Measurements from ENCODE around the gene CLCN6.

The CLCN6 gene

DNA sequence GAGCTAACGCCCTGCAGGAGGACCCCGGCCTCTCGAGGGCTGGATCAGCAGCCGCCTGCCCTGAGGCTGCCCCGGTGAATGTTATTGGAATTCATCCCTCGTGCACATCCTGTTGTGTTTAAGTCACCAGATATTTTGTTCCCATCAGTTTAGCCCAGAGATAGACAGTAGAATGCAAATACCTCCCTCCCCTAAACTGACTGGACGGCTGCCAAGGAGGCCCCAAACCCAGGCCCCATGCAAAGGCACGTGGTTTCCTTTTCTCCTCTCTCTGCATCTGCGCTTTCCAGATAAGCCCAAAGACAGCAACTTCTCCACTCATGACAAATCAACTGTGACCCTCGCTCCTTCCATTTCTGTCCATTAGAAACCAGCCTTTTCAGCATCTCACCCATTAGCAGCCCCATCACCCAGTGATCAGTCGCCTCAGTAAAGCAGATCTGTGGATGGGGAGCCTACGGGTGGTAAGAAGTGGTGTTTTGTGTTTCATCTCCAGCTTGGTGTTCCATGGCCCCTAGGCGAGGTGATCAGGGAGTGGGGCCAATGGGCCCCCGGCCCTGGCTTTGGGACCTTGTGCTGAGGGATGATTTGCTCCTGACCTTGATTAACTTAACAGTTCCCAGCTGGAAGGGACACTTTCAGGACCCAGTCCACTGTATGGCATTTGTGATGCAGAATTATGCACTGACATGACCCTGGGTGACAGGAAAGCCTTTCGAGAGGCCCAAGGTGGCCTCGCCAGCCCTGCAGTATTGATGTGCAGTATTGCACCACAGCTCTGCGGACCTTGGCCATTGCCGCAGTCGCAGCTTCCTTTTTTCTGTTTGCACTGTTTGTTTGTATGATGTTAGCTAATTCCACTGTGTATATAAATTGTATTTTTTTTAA is 36.4 kb downstream of the CLCN6 start:
- Mint-ChIP-seq H3K4me1 (peaks cover 6% of the 10 kb centered on the region), H3K36me3 (peaks cover 63% of the 10 kb centered on the region), H3K4me3 (no peak overlapping the region), H3K27ac (no peak overlapping the region), H3K9me3 (no peaks in the 10 kb centered on the region)
- ATAC-seq (no peak), DNase-seq (ENCODE audit: low spot score in 2 of 2) (no peak)

DNA sequence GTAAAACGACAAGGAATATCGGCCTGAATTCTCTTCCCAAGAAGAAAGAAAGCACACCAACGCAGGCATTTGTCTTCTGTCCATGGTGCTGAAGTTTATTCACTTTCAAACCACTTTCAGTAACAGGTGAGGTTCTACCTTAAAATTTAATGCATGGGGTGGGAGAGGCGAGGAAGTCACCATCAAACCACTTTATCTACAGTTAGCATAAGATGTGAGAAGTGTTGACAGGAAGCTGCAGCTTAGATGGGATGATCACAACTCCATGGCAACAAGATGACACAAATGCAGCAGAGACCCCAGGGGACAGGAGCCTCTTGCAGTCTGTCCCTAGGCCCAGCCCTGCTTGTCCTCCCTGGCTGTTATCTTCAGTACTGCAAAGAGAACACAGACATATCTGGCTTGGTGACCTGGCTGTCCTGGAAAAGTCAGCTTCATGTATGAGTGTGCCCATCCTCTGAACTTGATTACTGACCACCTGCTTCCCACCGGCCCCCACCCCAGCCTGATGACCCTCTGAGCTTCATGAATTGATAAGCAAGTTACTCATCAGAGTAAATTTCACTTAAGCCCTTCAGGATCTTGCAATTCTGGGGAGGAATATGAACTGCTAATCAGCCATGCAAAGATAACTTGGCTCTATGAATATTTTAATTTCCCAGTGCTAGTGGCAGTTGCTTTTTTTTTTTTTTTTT is 39.8 kb downstream of the CLCN6 start:
- Mint-ChIP-seq H3K27ac (no peak overlapping the region), H3K4me3 (no peak overlapping the region), H3K36me3 (peaks cover 34% of the 10 kb centered on the region), H3K9me3 (no peaks in the 10 kb centered on the region), H3K4me1 (no peaks in the 10 kb centered on the region)
- no peak for ATAC-seq
- no peak for DNase-seq (ENCODE audit: low spot score in 2 of 2)

DNA sequence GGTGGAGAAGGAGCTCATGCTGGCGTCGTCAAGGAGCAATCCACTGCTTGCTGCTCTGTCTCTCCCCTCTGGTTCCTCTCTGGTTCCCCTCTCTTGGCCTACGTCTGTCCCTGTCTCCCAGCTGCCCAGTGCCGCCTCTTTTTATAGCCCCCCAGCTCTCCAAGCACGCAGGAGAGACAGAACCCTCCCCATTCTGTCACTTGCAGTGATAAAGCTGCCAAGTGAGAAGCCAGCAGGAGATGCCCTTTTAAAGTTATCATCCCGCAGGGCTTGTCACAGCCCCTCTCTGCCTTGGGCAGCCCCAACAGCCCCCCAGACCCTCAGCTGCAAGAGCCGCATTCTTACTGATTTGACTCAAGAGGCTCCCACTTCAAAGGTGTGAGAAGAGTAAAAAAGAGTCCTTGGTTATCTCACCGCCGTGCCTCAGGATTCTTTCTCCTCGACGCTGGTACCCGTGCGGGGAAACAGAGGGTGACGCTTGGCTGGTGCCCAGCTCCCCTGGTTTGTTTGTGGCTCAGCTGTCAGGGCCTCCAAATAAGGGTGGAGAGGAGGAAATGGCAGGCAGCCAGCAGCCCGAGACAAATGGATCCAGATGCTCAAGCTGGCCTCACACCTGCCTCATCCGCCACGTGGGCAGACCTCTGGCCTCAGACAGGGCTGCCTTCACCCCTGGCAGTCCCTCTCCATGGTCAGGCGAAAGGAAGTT is 41.8 kb downstream of the CLCN6 start, which contains the start of gene NPPA:
Gene NPPA (minus strand): TSS at position 117 of the 706 bp plus-strand sequence. CDS start 99 bp downstream, at position 18.
- Mint-ChIP-seq H3K9me3 (no peaks in the 10 kb centered on the region), H3K4me1 (peaks cover 6% of the 10 kb centered on the region), H3K27ac (no peak within 1 kb of the TSS), H3K4me3 (no peak within 1 kb of the TSS), H3K36me3 (peaks cover 15% of the 10 kb centered on the region)
- no peak for DNase-seq (ENCODE audit: low spot score in 2 of 2)
- ATAC-seq, result no peak

DNA sequence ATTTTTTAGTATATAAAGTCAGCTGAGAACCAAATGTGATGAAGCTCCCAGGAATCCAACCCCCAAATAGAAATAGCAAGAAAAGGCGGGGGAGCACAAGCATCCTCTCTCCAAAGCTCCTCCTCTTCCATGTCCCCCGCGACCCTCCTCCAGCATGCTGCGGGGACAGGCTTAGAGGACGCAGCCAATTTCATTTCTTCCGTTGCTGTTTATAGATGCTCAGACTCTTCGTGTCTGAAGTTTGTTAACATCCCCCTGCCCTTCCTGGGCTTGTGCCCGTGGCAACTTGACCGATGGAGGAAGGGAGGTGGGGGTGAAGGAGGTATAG is 42.3 kb downstream of the CLCN6 start:
- DNase-seq (ENCODE audit: low spot score in 2 of 2) (no peak), ATAC-seq (no peak)
- Mint-ChIP-seq H3K27ac (no peak overlapping the region), H3K4me3 (no peak overlapping the region), H3K36me3 (peaks cover 10% of the 10 kb centered on the region), H3K4me1 (peaks cover 6% of the 10 kb centered on the region), H3K9me3 (no peaks in the 10 kb centered on the region)

DNA sequence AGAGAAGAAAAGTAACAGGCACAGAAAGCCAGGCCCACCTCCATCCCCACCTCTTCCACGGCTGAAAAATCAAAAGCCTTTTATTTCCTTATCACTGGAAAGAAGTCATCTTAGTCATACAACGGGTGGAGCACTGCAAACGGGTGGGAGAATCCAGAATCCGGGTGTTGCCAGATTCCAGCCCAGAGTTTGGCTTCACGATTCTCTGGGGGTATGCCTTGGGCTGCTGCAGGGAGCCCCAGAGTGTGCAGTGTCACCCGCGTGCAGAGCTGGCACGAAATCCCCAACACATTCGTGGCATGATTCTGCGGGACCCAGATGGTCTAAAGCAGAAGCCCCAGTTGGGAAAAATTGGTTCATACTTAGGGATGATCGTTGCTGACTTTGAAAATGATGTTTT is 44.2 kb downstream of the CLCN6 start:
- Mint-ChIP-seq H3K27ac (no peak overlapping the region), H3K9me3 (no peaks in the 10 kb centered on the region), H3K4me3 (no peak overlapping the region), H3K4me1 (peaks cover 6% of the 10 kb centered on the region), H3K36me3 (no peaks in the 10 kb centered on the region)
- DNase-seq (ENCODE audit: low spot score in 2 of 2) (no peak), ATAC-seq (no peak)

DNA sequence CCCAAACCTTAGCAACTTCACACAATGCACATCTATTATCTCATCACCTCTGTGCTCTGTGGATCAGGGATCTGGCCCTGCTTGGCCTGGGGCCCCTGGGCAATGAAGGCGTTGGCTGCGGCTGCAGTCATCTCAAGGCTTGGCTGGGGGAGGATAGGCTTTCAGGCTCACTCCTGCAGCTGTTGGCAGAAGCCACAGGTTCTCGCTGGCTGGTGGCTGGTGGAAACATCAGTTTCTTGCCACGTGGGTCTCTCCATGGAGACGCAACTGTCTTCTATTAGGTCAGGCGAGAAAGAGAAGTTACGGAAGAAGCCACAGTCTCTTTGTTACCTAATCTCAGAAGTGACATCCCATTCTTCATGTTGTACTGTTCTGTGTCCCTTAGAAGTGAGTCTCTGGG is 45.2 kb downstream of the CLCN6 start:
- H3K9me3 Mint-ChIP-seq, result no peaks in the 10 kb centered on the region
- no peak for ATAC-seq
- no peaks in the 10 kb centered on the region for H3K36me3 Mint-ChIP-seq
- no peak for DNase-seq (ENCODE audit: low spot score in 2 of 2)
- H3K4me1 Mint-ChIP-seq, result peaks cover 6% of the 10 kb centered on the region
- H3K4me3 Mint-ChIP-seq, result no peak overlapping the region
- no peak overlapping the region for H3K27ac Mint-ChIP-seq

DNA sequence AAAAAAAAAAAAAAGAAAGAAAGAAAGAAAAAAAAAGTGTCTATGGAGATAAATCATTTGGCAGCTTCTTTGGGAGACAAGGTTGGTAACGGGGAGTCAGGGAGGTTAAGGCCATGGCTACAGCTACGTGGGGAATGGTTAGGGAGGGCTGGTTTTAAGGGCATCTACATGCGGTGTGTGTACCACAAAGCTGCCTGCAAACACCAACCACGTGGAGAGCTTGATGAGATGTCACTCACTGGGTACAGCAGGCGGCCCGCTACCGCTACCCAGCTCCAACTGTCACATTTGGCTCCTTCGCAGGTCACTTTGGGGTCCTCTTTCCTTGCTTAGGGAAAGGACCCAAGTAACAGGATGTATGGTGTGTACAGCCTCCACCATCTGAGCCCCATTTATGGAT is 48.5 kb downstream of the CLCN6 start:
- no peak overlapping the region for H3K27ac Mint-ChIP-seq
- H3K9me3 Mint-ChIP-seq, result no peaks in the 10 kb centered on the region
- no peak overlapping the region for H3K4me3 Mint-ChIP-seq
- H3K4me1 Mint-ChIP-seq, result peaks cover 6% of the 10 kb centered on the region
- no peak for DNase-seq (ENCODE audit: low spot score in 2 of 2)
- no peaks in the 10 kb centered on the region for H3K36me3 Mint-ChIP-seq
- ATAC-seq, result no peak

DNA sequence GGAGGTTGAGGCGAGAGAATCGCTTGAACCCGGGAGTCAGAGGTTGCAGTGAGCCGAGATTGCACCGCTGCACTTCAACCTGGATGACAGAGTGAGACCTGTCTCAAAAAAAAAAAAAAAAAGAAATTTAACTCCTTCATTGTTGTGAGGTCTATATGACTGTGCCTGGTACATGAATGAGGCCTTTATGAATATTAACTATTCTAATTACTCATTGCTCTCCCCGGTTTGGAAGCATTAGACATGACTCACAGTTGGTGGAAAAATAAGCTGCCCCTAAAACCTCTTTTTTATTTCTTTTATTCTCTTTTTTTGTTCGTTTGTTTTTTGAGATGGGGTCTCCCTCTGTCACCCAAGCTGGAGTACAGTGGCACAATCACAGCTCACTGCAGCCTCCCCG is 49.4 kb downstream of the CLCN6 start:
- no peak overlapping the region for H3K4me3 Mint-ChIP-seq
- ATAC-seq (peak; percentile 73), DNase-seq (ENCODE audit: low spot score in 2 of 2) (no peak)
- no peaks in the 10 kb centered on the region for H3K36me3 Mint-ChIP-seq
- H3K9me3 Mint-ChIP-seq, result no peaks in the 10 kb centered on the region
- H3K27ac Mint-ChIP-seq, result no peak overlapping the region
- H3K4me1 Mint-ChIP-seq, result peaks cover 6% of the 10 kb centered on the region

DNA sequence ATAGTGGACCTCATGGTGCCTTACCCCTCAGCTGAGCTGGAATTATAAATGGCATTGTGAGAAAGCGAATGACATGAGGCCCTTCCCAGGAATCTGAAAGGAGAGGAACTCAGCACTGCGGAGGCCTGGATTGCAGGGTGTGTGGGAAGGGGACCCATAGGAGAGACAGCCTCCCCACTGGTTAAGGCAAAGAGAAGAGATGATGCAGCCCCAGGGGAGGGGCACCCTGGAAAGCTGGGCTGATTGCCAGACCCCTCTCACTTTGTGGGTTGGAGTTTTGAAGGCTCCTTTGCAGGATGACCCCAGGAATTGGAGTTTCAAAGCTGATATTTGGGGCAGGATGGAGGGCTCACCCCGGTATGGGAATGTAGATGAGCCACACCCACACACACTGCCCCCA is 50.7 kb downstream of the CLCN6 start:
- Mint-ChIP-seq H3K4me1 (no peaks in the 10 kb centered on the region), H3K9me3 (no peaks in the 10 kb centered on the region), H3K4me3 (no peak overlapping the region), H3K36me3 (no peaks in the 10 kb centered on the region), H3K27ac (no peak overlapping the region)
- ATAC-seq (no peak), DNase-seq (ENCODE audit: low spot score in 2 of 2) (no peak)

DNA sequence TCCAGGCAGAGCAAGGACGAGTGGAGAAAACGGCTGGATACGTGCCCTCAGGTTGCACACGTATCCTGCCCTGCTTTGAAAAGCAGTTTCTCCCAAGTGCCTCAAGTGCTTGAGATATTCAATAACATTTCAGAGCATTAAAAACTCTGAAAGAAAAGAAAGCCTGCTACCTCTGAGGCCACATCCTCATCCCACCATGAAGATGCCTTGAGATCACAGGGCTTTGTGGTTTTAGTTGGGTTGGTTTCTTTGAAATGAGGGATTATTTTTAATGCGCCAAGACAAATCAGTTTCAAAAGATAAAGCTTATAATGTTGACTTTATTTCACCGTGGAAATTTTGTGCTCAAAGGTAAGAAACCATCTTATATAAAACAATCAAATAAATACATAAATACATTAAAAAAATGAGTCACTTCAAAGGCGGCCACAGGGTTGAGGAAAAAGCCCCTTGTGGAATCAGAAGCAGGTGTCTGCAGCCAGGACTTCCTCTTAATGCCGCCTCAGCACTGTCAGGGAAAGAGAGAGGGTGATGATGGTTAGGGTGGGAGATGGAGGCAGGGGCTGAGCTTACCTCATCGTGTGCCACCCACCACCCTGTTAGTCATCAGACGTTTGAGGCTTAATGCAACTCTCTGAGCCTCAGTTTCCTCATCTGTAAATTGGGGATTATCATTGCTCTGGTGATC is 51.3 kb downstream of the CLCN6 start:
- Mint-ChIP-seq H3K4me1 (no peaks in the 10 kb centered on the region), H3K4me3 (no peak overlapping the region), H3K36me3 (no peaks in the 10 kb centered on the region), H3K9me3 (no peaks in the 10 kb centered on the region), H3K27ac (no peak overlapping the region)
- no peak for DNase-seq (ENCODE audit: low spot score in 2 of 2)
- no peak for ATAC-seq

DNA sequence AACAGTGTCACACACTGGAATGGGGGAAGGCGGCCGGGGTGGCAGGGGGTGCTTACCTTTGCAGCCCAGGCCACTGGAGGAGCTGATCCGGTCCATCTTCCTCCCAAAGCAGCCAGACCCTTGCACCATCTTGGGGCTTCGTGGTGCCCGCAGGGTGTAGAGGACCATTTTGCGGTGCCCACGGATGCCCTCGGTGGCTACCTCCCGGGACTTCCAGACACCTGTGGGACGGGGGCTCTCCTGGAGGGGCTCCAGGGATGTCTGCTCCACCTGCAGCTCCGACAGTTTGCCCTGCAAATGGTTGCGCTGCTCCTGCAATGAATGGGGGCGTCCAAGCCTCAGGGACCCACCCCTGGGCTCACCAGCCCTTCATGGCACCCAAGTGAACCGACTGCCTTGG is 52.2 kb downstream of the CLCN6 start:
- no peak for ATAC-seq
- Mint-ChIP-seq H3K9me3 (no peaks in the 10 kb centered on the region), H3K4me1 (no peaks in the 10 kb centered on the region), H3K27ac (no peak overlapping the region), H3K4me3 (no peak overlapping the region), H3K36me3 (no peaks in the 10 kb centered on the region)
- no peak for DNase-seq (ENCODE audit: low spot score in 2 of 2)

DNA sequence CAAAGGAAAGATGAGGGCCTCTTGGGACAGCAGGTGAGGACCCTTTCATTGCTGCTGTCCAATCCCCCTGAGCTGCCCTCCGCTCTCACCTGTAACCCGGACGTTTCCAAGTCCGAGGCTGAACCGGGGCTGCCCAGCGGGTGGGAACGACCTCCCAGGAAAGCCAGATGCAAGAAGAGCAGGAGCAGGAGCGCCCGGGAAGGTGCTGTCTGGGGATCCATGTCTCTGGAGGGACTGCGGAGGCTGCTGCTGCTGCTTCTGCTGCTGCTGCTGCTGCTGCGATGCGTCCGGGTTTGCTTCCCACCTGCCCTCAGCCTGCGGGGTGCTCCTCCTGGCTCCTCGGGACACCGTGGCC is 52.6 kb downstream of the CLCN6 start, which contains the start of gene NPPB:
Gene NPPB (minus strand): TSS at position 333 of the 355 bp plus-strand sequence. CDS start 112 bp downstream, at position 221.
- no peak for DNase-seq (ENCODE audit: low spot score in 2 of 2)
- H3K27ac Mint-ChIP-seq, result no peak within 1 kb of the TSS
- no peak for ATAC-seq
- H3K9me3 Mint-ChIP-seq, result no peaks in the 10 kb centered on the region
- H3K36me3 Mint-ChIP-seq, result no peaks in the 10 kb centered on the region
- no peaks in the 10 kb centered on the region for H3K4me1 Mint-ChIP-seq
- H3K4me3 Mint-ChIP-seq, result no peak within 1 kb of the TSS

DNA sequence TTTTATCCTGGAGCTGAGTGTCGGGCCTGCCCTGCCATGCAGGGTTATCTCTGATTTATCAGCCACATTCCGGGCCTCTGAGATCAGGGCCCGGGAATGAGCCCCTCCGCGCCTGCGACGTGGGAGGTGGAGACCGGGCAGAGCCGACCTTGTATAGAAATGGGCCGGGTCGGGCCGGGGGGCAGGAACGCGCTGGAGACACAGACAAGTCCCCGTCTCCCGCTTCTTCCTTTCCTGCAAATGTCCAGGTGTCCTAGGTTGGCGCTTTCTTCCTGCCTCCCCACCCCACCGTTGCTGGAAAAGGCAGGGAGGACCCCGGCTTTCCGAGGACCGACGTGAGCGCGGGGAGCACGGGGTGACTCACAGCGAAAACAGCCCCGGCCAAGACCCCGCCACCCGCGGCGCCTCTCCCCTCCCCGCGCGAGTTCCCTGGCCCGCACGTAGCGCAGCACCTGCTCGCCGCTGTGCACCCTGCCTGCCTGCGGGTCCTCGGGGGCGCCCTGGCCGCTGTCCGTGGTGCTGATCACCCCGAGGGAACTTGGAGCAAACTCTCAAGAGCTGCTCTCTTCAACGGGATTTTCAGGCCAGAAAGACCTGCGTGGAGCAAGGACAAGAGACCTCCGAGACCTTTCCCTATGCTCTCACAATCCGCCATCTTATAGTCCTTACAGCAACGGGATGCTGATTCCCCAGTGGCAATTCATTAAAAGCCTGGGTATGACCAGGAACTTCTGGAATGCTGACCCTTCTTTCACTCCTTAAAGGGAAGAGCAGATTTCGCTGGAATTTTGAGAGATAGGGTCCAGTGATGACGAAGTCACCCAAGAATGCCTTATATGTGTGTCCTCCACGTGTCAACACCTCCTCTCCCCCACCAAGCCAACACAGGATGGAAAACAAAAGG is 53.2 kb downstream of the CLCN6 start:
- DNase-seq (ENCODE audit: low spot score in 2 of 2) (peak; percentile 45 to 84), ATAC-seq (peak; percentile 70)
- Mint-ChIP-seq H3K27ac (no peak overlapping the region), H3K9me3 (no peaks in the 10 kb centered on the region), H3K4me3 (no peak overlapping the region), H3K4me1 (no peaks in the 10 kb centered on the region), H3K36me3 (no peaks in the 10 kb centered on the region)

DNA sequence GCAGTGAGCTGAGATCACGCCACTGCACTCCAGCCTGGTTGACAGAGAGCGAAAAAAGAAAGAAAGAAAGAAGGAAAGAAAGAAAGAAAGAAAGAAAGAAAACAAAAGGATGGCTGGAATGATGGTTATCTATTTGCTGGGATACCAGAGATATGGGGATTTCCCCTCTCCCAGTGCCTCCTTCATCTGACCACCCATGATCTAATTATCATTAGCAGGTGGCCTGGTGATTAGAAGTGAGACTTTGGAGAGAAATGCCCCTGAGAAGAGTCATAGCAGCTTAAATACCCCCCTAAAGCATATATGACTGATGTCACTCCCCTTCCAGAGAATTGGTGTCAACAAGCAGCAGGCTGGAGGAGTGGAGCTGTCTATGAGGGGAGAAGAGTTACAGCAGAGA is 54.1 kb downstream of the CLCN6 start:
- H3K27ac Mint-ChIP-seq, result no peak overlapping the region
- no peaks in the 10 kb centered on the region for H3K4me1 Mint-ChIP-seq
- no peaks in the 10 kb centered on the region for H3K36me3 Mint-ChIP-seq
- H3K4me3 Mint-ChIP-seq, result no peak overlapping the region
- no peak for ATAC-seq
- no peaks in the 10 kb centered on the region for H3K9me3 Mint-ChIP-seq
- no peak for DNase-seq (ENCODE audit: low spot score in 2 of 2)
